GM23248 (cell line): ENCODE results near the gene TCEA2.

ENCODE experiments used
- EZH2 ChIP-seq: fragments of 200-600 bp; sonication (generic); IDR thresholded peaks from 2 replicates; pipeline ENCODE4 v1.6.1; 2018; ENCODE audit warnings: antibody characterized with exemption, mild to moderate bottlenecking; ENCODE audit not compliant: insufficient read depth, poor library complexity, severe bottlenecking
- EZH2phosphoT487 ChIP-seq: fragments of 200-600 bp; sonication (generic); IDR thresholded peaks from 2 replicates; pipeline ENCODE4 v1.6.1; 2018; ENCODE audit warnings: antibody characterized with exemption, moderate library complexity, mild to moderate bottlenecking, low read depth; ENCODE audit not compliant: insufficient read depth

DNA sequence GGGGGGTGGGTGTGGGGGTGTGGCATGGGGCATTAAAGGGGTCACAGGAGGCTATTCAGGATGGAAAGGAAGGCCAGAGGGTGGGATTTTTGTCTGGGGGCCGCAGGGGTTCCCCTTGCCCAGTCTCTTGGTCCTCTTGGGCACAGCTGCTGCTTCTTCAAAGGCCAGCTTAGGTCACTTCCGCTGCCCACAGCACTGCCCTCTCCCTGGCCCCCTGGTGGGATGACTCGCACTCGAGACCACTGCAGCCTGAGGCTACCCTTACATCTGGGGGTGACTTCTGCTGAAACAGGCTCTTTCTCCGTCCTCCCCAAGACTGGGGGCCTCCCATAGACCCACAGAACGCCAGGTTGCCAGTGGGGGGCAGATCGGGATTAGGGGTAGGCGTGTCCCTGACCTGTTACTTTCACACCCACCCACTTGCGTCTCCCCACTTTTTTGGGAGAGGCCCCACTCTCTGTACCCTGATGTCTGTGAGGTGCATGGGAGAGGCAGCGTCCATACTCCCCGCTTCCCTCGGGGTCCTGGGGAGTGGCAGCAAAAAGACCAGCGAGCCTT, 19.9 kb downstream of the TCEA2 start:
- no peak for TF ChIP-seq EZH2phosphoT487
- TF ChIP-seq EZH2: no peak
